Osteocyte (in vitro differentiated cells): Measurements from ENCODE around the gene SEH1L. TPM values are rescaled to one million over a fixed set of nuclear protein-coding genes. Genes with fewer than 3 reads are reported as not detected.

ENCODE experiments used
- DNase-seq: peaks from one replicate; pipeline ENCODE4 v3.0.0; 2021; ENCODE audit warnings: mixed read lengths; ENCODE audit not compliant: unreplicated experiment; ENCODE audit errors: extremely low spot score
- H3K27ac Mint-ChIP-seq: one replicate; pipeline ENCODE4 v1.8.0; 2021; ENCODE audit warnings: mild to moderate bottlenecking, mixed read lengths; ENCODE audit not compliant: unreplicated experiment
- H3K27me3 Mint-ChIP-seq: one replicate; pipeline ENCODE4 v1.8.0; 2021; ENCODE audit warnings: mixed read lengths; ENCODE audit not compliant: unreplicated experiment
- H3K36me3 Mint-ChIP-seq: one replicate; pipeline ENCODE4 v1.8.0; 2021; ENCODE audit warnings: mixed read lengths; ENCODE audit not compliant: unreplicated experiment
- H3K4me1 Mint-ChIP-seq: one replicate; pipeline ENCODE4 v1.8.0; 2021; ENCODE audit warnings: mixed read lengths; ENCODE audit not compliant: unreplicated experiment
- H3K4me3 Mint-ChIP-seq: one replicate; pipeline ENCODE4 v1.8.0; 2021; ENCODE audit warnings: mild to moderate bottlenecking, moderate library complexity, mixed read lengths; ENCODE audit not compliant: unreplicated experiment
- H3K9me3 Mint-ChIP-seq: one replicate; pipeline ENCODE4 v1.8.0; 2021; ENCODE audit warnings: mixed read lengths; ENCODE audit not compliant: unreplicated experiment
- total RNA-seq: library from RNA; stranded (reverse); gene quantifications from 2 replicates; pipeline ENCODE4 v1.2.1, GENCODE V29; 2021
- TF ChIP-seq, protein P1 (sequence below): fragments of 200-600 bp; sonication (generic); IDR thresholded peaks from 2 replicates; pipeline ENCODE4 v1.5.0; 2021; ENCODE audit warnings: antibody characterized with exemption, mild to moderate bottlenecking, moderate library complexity

The SEH1L gene
- total RNA-seq, 1 donor from 2014 or later: 47.5 TPM

DNA sequence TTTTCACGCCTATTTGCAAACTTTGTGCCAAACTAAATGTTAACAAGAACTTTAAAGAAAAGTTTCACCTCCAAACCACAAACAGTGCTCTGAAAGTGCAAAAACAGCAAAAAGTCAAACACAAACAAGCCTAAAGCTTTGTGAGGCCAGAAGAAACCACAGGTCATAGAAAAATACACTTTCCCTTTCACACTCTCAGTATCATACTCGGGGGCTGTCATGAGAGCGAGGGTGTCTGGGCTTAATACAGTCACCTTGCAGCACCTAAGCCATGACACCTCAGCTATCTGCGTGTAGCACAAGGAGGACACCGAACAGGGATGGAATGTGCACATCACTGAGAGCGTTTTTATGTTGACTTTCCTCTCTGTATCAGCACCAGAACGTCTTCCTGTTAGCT is 26.6 kb upstream of the SEH1L start:
- H3K27me3 Mint-ChIP-seq: no peaks in the 10 kb centered on the region
- no peaks in the 10 kb centered on the region for H3K9me3 Mint-ChIP-seq
- H3K4me3 Mint-ChIP-seq: no peak overlapping the region
- DNase-seq: no peak
- peaks cover 7% of the 10 kb centered on the region for H3K4me1 Mint-ChIP-seq
- TF ChIP-seq, protein P1, sequence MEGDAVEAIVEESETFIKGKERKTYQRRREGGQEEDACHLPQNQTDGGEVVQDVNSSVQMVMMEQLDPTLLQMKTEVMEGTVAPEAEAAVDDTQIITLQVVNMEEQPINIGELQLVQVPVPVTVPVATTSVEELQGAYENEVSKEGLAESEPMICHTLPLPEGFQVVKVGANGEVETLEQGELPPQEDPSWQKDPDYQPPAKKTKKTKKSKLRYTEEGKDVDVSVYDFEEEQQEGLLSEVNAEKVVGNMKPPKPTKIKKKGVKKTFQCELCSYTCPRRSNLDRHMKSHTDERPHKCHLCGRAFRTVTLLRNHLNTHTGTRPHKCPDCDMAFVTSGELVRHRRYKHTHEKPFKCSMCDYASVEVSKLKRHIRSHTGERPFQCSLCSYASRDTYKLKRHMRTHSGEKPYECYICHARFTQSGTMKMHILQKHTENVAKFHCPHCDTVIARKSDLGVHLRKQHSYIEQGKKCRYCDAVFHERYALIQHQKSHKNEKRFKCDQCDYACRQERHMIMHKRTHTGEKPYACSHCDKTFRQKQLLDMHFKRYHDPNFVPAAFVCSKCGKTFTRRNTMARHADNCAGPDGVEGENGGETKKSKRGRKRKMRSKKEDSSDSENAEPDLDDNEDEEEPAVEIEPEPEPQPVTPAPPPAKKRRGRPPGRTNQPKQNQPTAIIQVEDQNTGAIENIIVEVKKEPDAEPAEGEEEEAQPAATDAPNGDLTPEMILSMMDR: no peak
- no peaks in the 10 kb centered on the region for H3K36me3 Mint-ChIP-seq
- H3K27ac Mint-ChIP-seq: no peak overlapping the region

GRCh38 chr18:12922266-12922665 is 25.5 kb upstream of the SEH1L start:
- Mint-ChIP-seq H3K27ac (no peak overlapping the region), H3K27me3 (no peaks in the 10 kb centered on the region), H3K4me1 (peaks cover 12% of the 10 kb centered on the region), H3K4me3 (no peak overlapping the region), H3K9me3 (no peaks in the 10 kb centered on the region), H3K36me3 (no peaks in the 10 kb centered on the region)
- DNase-seq: no peak
- TF ChIP-seq, protein P1: no peak

DNA sequence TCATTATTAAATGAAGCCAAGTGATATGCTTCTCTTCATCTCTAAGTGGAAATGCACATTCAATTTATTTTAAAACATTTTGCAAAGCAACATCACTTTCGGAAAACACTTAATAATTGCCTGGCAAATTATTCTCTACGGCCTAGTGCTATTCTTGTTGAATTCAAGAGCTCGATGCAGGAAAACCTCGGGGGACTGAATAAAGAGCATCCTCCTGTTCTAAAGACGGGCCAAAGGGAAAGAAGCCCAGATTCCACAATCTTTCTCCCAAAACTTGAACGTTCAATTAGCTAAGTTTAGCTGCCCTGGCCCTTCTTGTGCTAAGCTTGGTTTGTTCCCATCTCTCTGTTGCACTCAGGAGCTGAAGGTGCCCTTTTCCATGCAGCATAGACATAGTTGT is 23.2 kb upstream of the SEH1L start:
- Mint-ChIP-seq H3K9me3 (no peaks in the 10 kb centered on the region), H3K27ac (no peak overlapping the region), H3K27me3 (no peaks in the 10 kb centered on the region), H3K36me3 (no peaks in the 10 kb centered on the region), H3K4me3 (no peak overlapping the region), H3K4me1 (peaks cover 12% of the 10 kb centered on the region)
- DNase-seq: no peak
- TF ChIP-seq, protein P1: no peak

GRCh38 chr18:12928206-12928605 is 19.6 kb upstream of the SEH1L start:
- DNase-seq: no peak
- Mint-ChIP-seq H3K4me1 (peaks cover 9% of the 10 kb centered on the region), H3K36me3 (no peaks in the 10 kb centered on the region), H3K27ac (no peak overlapping the region), H3K27me3 (no peaks in the 10 kb centered on the region), H3K4me3 (no peak overlapping the region), H3K9me3 (no peaks in the 10 kb centered on the region)
- TF ChIP-seq, protein P1: no peak

- DNase-seq: no peak
- peaks cover 9% of the 10 kb centered on the region for H3K4me1 Mint-ChIP-seq
- TF ChIP-seq, protein P1: no peak
- H3K4me3 Mint-ChIP-seq: no peak overlapping the region
- H3K36me3 Mint-ChIP-seq: no peaks in the 10 kb centered on the region
- H3K9me3 Mint-ChIP-seq: no peaks in the 10 kb centered on the region
- H3K27ac Mint-ChIP-seq: no peak overlapping the region
- H3K27me3 Mint-ChIP-seq: no peaks in the 10 kb centered on the region
These were observed 19.2 kb upstream of the SEH1L start for GRCh38 chr18:12928641-12929040.
